ENCODE measurements around the gene PGAM4.
"Not testable (repeated sequence)": the region's sequence is repeated elsewhere in the genome, so short reads cannot be mapped to it uniquely, and the experiment has no call there.

Gene PGAM4

GRCh38 chrX:77925764-77926163, 43.7 kb downstream of the PGAM4 start:
- no peak for DNase-seq (ENCODE audit: low read depth)

GRCh38 chrX:77924320-77924859, 45.0 kb downstream of the PGAM4 start:
- DNase-seq (ENCODE audit: low read depth) = no peak

DNA sequence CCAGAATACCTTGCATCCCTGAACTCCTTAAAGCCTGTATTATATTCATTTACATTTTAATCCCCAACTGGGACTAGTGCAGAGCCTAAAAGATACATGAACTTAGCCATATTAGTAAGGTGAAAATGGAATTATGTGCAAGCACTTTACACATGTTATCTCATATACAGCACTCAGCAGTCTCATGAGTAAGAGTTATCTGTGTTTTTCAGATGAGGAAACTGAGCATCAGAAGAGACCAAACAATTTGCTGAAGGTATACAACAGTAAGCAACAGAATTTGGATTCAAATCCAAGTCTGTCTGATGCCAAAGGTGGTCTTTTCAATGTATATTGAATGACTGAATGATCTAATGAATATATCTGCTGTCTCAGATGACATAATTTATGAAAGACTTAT, 46.7 kb downstream of the PGAM4 start:
- no peak for DNase-seq (ENCODE audit: low read depth)

DNA sequence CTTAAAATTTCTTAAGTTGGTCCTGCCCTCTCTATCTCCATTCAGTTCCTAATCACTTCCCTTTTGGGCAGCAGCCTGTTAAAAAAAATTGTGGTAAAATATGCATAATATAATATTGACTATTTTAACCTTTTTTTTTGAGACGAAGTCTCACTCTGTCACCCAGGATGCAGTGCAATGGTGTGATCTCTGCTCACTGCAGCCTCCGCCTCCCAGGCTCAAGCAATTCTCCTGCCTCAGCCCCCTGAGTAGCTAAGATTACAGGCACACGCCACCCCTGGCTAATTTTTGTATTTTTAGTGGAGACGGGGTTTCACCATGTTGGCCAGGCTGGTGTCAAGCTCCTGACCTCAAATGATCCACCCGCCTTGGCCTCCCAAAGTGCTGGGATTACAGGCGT, 50.1 kb downstream of the PGAM4 start:
- DNase-seq (ENCODE audit: low read depth) = not testable (repeated sequence)

GRCh38 chrX:77918568-77918967, 50.9 kb downstream of the PGAM4 start:
- no peak for DNase-seq (ENCODE audit: low read depth)

Measured in activated T-helper 9 cell treated with anti-CD3 and anti-CD28 coated beads, Interleukin-2, amount 50 U/mL, for 16 hours (primary cell).